RPMI8226 (cell line): Measurements from ENCODE around the gene ACADVL.
A peak's percentile ranks its signal among the peaks of the same experiment; 100 is the strongest.
"Not testable (repeated sequence)": the region's sequence is repeated elsewhere in the genome, so short reads cannot be mapped to it uniquely, and the experiment has no call there.

Experiments used
- DNase-seq: peaks from one replicate; pipeline ENCODE4 v3.0.0-alpha.2; 2015

The ACADVL gene

GRCh38 chr17:7235693-7236665 lies 16.2 kb downstream of the ACADVL start:
- DNase-seq = no peak

GRCh38 chr17:7236808-7237207 lies 17.1 kb downstream of the ACADVL start:
- no peak for DNase-seq

GRCh38 chr17:7237266-7237760 lies 17.6 kb downstream of the ACADVL start:
- no peak for DNase-seq

GRCh38 chr17:7237761-7238419 lies 18.2 kb downstream of the ACADVL start:
- peak; percentile 78 for DNase-seq

- DNase-seq = no peak
These were observed 18.8 kb downstream of the ACADVL start for GRCh38 chr17:7238420-7239090.

- DNase-seq = peak; percentile 97
These were observed 19.6 kb downstream of the ACADVL start, which contains the start of gene PHF23 for GRCh38 chr17:7239091-7240027. Gene PHF23, minus strand, starts transcription at chr17:7239457. Its CDS starts 178 bp downstream, at chr17:7239279.

- DNase-seq = no peak
These were observed 20.6 kb downstream of the ACADVL start for GRCh38 chr17:7240375-7240774.

- DNase-seq = no peak
These were observed 21.5 kb downstream of the ACADVL start for GRCh38 chr17:7241090-7241733.

- DNase-seq = peak; percentile 89
These were observed 22.3 kb downstream of the ACADVL start, which contains the start of gene GABARAP for GRCh38 chr17:7241783-7242716. Gene GABARAP, minus strand, starts transcription at chr17:7242449. Its CDS starts 119 bp downstream, at chr17:7242330.

- DNase-seq = peak; percentile 92
These were observed 23.1 kb downstream of the ACADVL start for GRCh38 chr17:7242717-7243452.

GRCh38 chr17:7243453-7243729 lies 23.7 kb downstream of the ACADVL start:
- DNase-seq = no peak

- DNase-seq = not testable (repeated sequence)
These were observed 24.1 kb downstream of the ACADVL start for GRCh38 chr17:7243838-7244237.

GRCh38 chr17:7246779-7247178 lies 27.0 kb downstream of the ACADVL start:
- no peak for DNase-seq

- DNase-seq = no peak
These were observed 29.1 kb downstream of the ACADVL start for GRCh38 chr17:7248796-7249195.

GRCh38 chr17:7249214-7249613 lies 29.5 kb downstream of the ACADVL start:
- no peak for DNase-seq

- no peak for DNase-seq
These were observed 30.1 kb downstream of the ACADVL start for GRCh38 chr17:7249830-7250229.

GRCh38 chr17:7250695-7251627 lies 31.2 kb downstream of the ACADVL start:
- no peak for DNase-seq

GRCh38 chr17:7251661-7252175 lies 32.0 kb downstream of the ACADVL start, which contains the start of gene CTDNEP1:
Gene CTDNEP1, minus strand, starts transcription at chr17:7251734. Its CDS starts 438 bp downstream, at chr17:7251296.
- DNase-seq = peak; percentile 96
